H9 (cell line): ENCODE data around the gene HTATIP2. TPM values are rescaled to one million over a fixed set of nuclear protein-coding genes. Genes with fewer than 3 reads are reported as not detected.
A peak's percentile ranks its signal among the peaks of the same experiment; 100 is the strongest.

Source experiments
- DNase-seq: peaks from one replicate; pipeline ENCODE4 v3.0.0-alpha.2; 2017
- H2AFZ ChIP-seq: one replicate; pipeline ENCODE4 v1.6.1; 2013; ENCODE audit warnings: mild to moderate bottlenecking, low read length, control low read depth, moderate library complexity
- H2AK5ac ChIP-seq: 2 replicates; pipeline ENCODE4 v1.6.1; 2013; ENCODE audit warnings: low read length, control low read depth, mixed read lengths; ENCODE audit not compliant: insufficient read length
- H2BK120ac ChIP-seq: one replicate; pipeline ENCODE4 v1.6.1; 2013; ENCODE audit warnings: low read depth, mild to moderate bottlenecking, low read length, control low read depth, inconsistent platforms; ENCODE audit not compliant: poor library complexity, severe bottlenecking
- H2BK12ac ChIP-seq: 2 replicates; pipeline ENCODE4 v1.6.1; 2013; ENCODE audit warnings: low read length, control low read depth, mixed read lengths, low read depth; ENCODE audit not compliant: insufficient read length
- H2BK15ac ChIP-seq: 2 replicates; pipeline ENCODE4 v1.6.1; 2013; ENCODE audit warnings: low read depth, low read length, control low read depth
- H2BK20ac ChIP-seq: one replicate; pipeline ENCODE4 v1.6.1; 2013; ENCODE audit warnings: low read depth, mild to moderate bottlenecking, low read length, control low read depth, inconsistent platforms; ENCODE audit not compliant: poor library complexity, severe bottlenecking
- H2BK5ac ChIP-seq: 2 replicates; pipeline ENCODE4 v1.6.1; 2013; ENCODE audit warnings: low read length, control low read depth, mixed read lengths; ENCODE audit not compliant: insufficient read length
- H3K14ac ChIP-seq: 2 replicates; pipeline ENCODE4 v1.6.1; 2013; ENCODE audit warnings: low read length, control low read depth; ENCODE audit not compliant: insufficient read depth
- H3K18ac ChIP-seq: 2 replicates; pipeline ENCODE4 v1.6.1; 2013; ENCODE audit warnings: low read depth, mild to moderate bottlenecking, mixed read lengths, low read length, control low read depth; ENCODE audit not compliant: insufficient read length
- H3K23ac ChIP-seq: 2 replicates; pipeline ENCODE4 v1.6.1; 2013; ENCODE audit warnings: low read length, control low read depth, mixed read lengths, low read depth; ENCODE audit not compliant: insufficient read length
- H3K23me2 ChIP-seq: 2 replicates; pipeline ENCODE4 v1.6.1; 2013; ENCODE audit warnings: low read depth, mild to moderate bottlenecking, mixed read lengths, low read length, control low read depth; ENCODE audit not compliant: insufficient read length, poor library complexity, severe bottlenecking
- H3K27ac ChIP-seq: 2 replicates; pipeline ENCODE4 v1.5.1; 2013; ENCODE audit warnings: low read length, control low read depth, mixed read lengths, low read depth; ENCODE audit not compliant: insufficient read length
- H3K27me3 ChIP-seq: 2 replicates; pipeline ENCODE4 v1.6.1; 2013; ENCODE audit warnings: low read length, control low read depth, inconsistent platforms; ENCODE audit not compliant: insufficient read depth
- H3K4ac ChIP-seq: 2 replicates; pipeline ENCODE4 v1.6.1; 2013; ENCODE audit warnings: low read depth, mild to moderate bottlenecking, control low read depth, inconsistent platforms, low read length, moderate library complexity
- H3K4me1 ChIP-seq: 2 replicates; pipeline ENCODE4 v1.6.1; 2013; ENCODE audit warnings: low read length, control low read depth, inconsistent platforms; ENCODE audit not compliant: insufficient read depth
- H3K4me2 ChIP-seq: 2 replicates; pipeline ENCODE4 v1.6.1; 2013; ENCODE audit warnings: low read length, control low read depth, mixed read lengths; ENCODE audit not compliant: insufficient read length, insufficient read depth
- H3K56ac ChIP-seq: 2 replicates; pipeline ENCODE4 v1.6.1; 2013; ENCODE audit warnings: low read depth, mild to moderate bottlenecking, mixed read lengths, low read length, control low read depth; ENCODE audit not compliant: insufficient read length
- H3K79me1 ChIP-seq: 2 replicates; pipeline ENCODE4 v1.6.1; 2013; ENCODE audit warnings: low read depth, mild to moderate bottlenecking, moderate library complexity, low read length, control low read depth, inconsistent platforms; ENCODE audit not compliant: insufficient read depth, poor library complexity, severe bottlenecking
- H3K79me2 ChIP-seq: 2 replicates; pipeline ENCODE4 v1.6.1; 2013; ENCODE audit warnings: low read length, control low read depth, inconsistent platforms; ENCODE audit not compliant: insufficient read depth
- H3K9ac ChIP-seq: 2 replicates; pipeline ENCODE4 v1.6.1; 2013; ENCODE audit warnings: low read length, control low read depth, mixed read lengths; ENCODE audit not compliant: insufficient read length; ENCODE audit errors: extremely low read depth
- H3K9me3 ChIP-seq: one replicate; pipeline ENCODE4 v1.6.1; 2013; ENCODE audit warnings: low read depth, low read length, inconsistent platforms; ENCODE audit not compliant: control insufficient read depth
- H3T11ph ChIP-seq: one replicate; pipeline ENCODE4 v1.6.1; 2013; ENCODE audit warnings: mild to moderate bottlenecking, low read length, control low read depth, inconsistent platforms
- H4K20me1 ChIP-seq: one replicate; pipeline ENCODE4 v1.6.1; 2013; ENCODE audit not compliant: control insufficient read depth, insufficient read length, insufficient read depth
- H4K5ac ChIP-seq: 2 replicates; pipeline ENCODE4 v1.6.1; 2013; ENCODE audit warnings: low read depth, mild to moderate bottlenecking, mixed read lengths, low read length, control low read depth; ENCODE audit not compliant: insufficient read length
- H4K8ac ChIP-seq: replicated peaks from 2 replicates; pipeline ENCODE4 v1.6.1; 2013; ENCODE audit warnings: low read length, control low read depth, mixed read lengths, low read depth; ENCODE audit not compliant: insufficient read length
- H4K91ac ChIP-seq: 2 replicates; pipeline ENCODE4 v1.6.1; 2013; ENCODE audit warnings: low read depth, mild to moderate bottlenecking, moderate library complexity, mixed read lengths, low read length, control low read depth; ENCODE audit not compliant: insufficient read length
- H3K27ac Mint-ChIP-seq, 3 experiments: 2 replicates in 2 of 3; 3 replicates in 1 of 3; pipeline ENCODE4 v1.8.0; 2020 to 2021; ENCODE audit warnings: mixed read lengths in 3 of 3, mild to moderate bottlenecking in 1 of 3, moderate library complexity in 1 of 3
- H3K27me3 Mint-ChIP-seq: 2 replicates; pipeline ENCODE4 v1.8.0; 2021; ENCODE audit warnings: low read depth, mild to moderate bottlenecking, moderate library complexity, mixed read lengths
- H3K36me3 Mint-ChIP-seq, 3 experiments: 2 replicates in 2 of 3; 3 replicates in 1 of 3; pipeline ENCODE4 v1.8.0; 2020 to 2021; ENCODE audit warnings: low read depth in 3 of 3, mixed read lengths in 3 of 3; ENCODE audit not compliant: insufficient read depth in 1 of 3
- H3K4me1 Mint-ChIP-seq, 2 experiments: 2 replicates each; pipeline ENCODE4 v1.8.0; 2020; ENCODE audit warnings: mixed read lengths in 2 of 2
- H3K4me3 Mint-ChIP-seq, 2 experiments: 2 replicates in 1 of 2; 3 replicates in 1 of 2; pipeline ENCODE4 v1.8.0; 2020 to 2021; ENCODE audit warnings: mild to moderate bottlenecking in 2 of 2, mixed read lengths in 2 of 2, moderate library complexity in 1 of 2
- H3K9me3 Mint-ChIP-seq, 2 experiments: 2 replicates in 1 of 2; 3 replicates in 1 of 2; pipeline ENCODE4 v1.8.0; 2020; ENCODE audit warnings: mild to moderate bottlenecking in 2 of 2, mixed read lengths in 2 of 2, moderate library complexity in 1 of 2
- CTCF ChIP-seq: fragments of 200-600 bp; sonication (generic); conservative IDR thresholded peaks from 3 replicates; pipeline ENCODE4 v1.8.0; 2021; ENCODE audit warnings: antibody characterized with exemption, mild to moderate bottlenecking
- WGBS: extraction: QIAGEN DNeasy Blood & Tissue Kit; methylation state at CpG from one replicate; pipeline ENCODE4 v1.1.7; 2013; ENCODE audit warnings: missing lambda C conversion rate, low lambda C conversion rate, mixed read lengths; ENCODE audit not compliant: insufficient read length; ENCODE audit errors: extremely low coverage; 5-methylcytosine and 5-hydroxymethylcytosine counted together
- total RNA-seq: library from RNA; stranded (reverse); gene quantifications from 2 replicates; pipeline ENCODE4 v1.2.1, GENCODE V29; 2021

The HTATIP2 gene
- total RNA-seq, 1 experiment from 2014 or later: 32.8 TPM

- no peak overlapping the region for H3K23ac ChIP-seq
- H2BK5ac ChIP-seq: no peak overlapping the region
- H3K56ac ChIP-seq: no peak overlapping the region
- H2BK12ac ChIP-seq: no peak overlapping the region
- no peak overlapping the region for H2AK5ac ChIP-seq
- H3K27ac ChIP-seq: no peak overlapping the region
- H3K79me2 ChIP-seq: no peaks in the 10 kb centered on the region
- no peaks in the 10 kb centered on the region for H4K20me1 ChIP-seq
- peaks cover 30% of the 10 kb centered on the region for H3K27me3 Mint-ChIP-seq
- H3T11ph ChIP-seq: no peak overlapping the region
- DNase-seq: no peak
- H3K27ac Mint-ChIP-seq: no peak overlapping the region; a peak in 1 of 7 replicates
- no peak overlapping the region for H3K14ac ChIP-seq
- H3K4me2 ChIP-seq: peak overlapping the region; percentile 53
- H3K18ac ChIP-seq: no peak overlapping the region
- H2BK15ac ChIP-seq: no peak overlapping the region
- peak overlapping the region; percentile 65 to 80 for H3K4me3 Mint-ChIP-seq
- no peak overlapping the region for H2BK20ac ChIP-seq
- H3K79me1 ChIP-seq: no peaks in the 10 kb centered on the region
- no peak overlapping the region for H4K91ac ChIP-seq
- H2BK120ac ChIP-seq: no peak overlapping the region
- H3K9me3 Mint-ChIP-seq: peaks cover 0 to 2% of the 10 kb centered on the region in 2 experiments; a peak in 1 of 5 replicates
- peaks cover 0 to 4% (median 1%) of the 10 kb centered on the region in 3 experiments; a peak in 2 of 7 replicates for H3K36me3 Mint-ChIP-seq
- peaks cover 2% of the 10 kb centered on the region; the same call in 1 of the 2 replicates for H3K4me1 ChIP-seq
- no CpG with 5 or more reads among the region's 2 CpGs for WGBS
- no peak overlapping the region for H4K8ac ChIP-seq
- no peak overlapping the region for H3K9ac ChIP-seq
- H3K23me2 ChIP-seq: peaks cover 7% of the 10 kb centered on the region
- H3K9me3 ChIP-seq: no peaks in the 10 kb centered on the region
- H3K4me1 Mint-ChIP-seq: peaks cover 21 to 23% of the 10 kb centered on the region in 2 experiments
- peaks cover 9% of the 10 kb centered on the region; the same call in 1 of the 2 replicates for H3K27me3 ChIP-seq
- H4K5ac ChIP-seq: no peak overlapping the region
- H3K4ac ChIP-seq: no peak overlapping the region
- H2AFZ ChIP-seq: peak overlapping the region; percentile 35
- no peak for TF ChIP-seq CTCF
These were observed 390 bp upstream of the HTATIP2 start for GRCh38 chr11:20363149-20363499.
